ENCODE results near the gene PABPC1L. TPM values are rescaled to one million over a fixed set of nuclear protein-coding genes. Genes with fewer than 3 reads are reported as not detected.
"Not testable (repeated sequence)": the region's sequence is repeated elsewhere in the genome, so short reads cannot be mapped to it uniquely, and the experiment has no call there.

Gene PABPC1L
- 49.5 and 61.1 TPM in 2 replicates for total RNA-seq

GRCh38 chr20:44909872-44910689 is at the start of gene PABPC1L:
PABPC1L (plus strand) TSS chr20:44910060; CDS start chr20:44910144, 84 bp downstream.
- no peaks in the 10 kb centered on the region for H3K27me3 Mint-ChIP-seq

DNA sequence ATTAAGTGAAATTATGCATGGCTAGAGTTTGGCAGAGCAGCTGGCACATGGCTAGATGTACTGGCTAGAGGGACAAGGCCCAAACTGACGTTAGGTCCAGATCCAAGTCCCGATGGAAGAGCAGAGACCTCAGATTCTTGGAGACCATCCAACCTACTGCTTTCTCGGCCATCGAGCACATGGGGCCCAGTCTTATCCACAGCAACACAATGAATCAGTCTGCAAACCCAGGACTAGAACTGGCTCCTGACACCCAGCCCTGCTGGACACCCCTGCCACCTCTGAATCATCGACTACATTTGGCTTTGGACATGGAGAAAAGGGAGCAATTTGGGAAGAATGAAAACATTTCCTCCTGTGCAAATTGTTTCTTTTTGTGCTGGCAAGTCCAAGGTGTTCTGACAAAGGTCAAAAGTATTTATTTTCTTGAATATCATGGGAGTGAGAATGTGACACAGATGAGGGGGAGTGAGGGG is 48.3 kb upstream of the PABPC1L start:
- peaks cover 2% of the 10 kb centered on the region for H3K9me3 Mint-ChIP-seq
- DNase-seq (no peak), ATAC-seq (ENCODE audit: low read depth) (no peak)
- intact Hi-C loops (cut with micrococcal nuclease) = no loop called here
- H3K4me1 Mint-ChIP-seq = peaks cover 4% of the 10 kb centered on the region
- no peaks in the 10 kb centered on the region for H3K27me3 Mint-ChIP-seq
- no peak overlapping the region for H3K4me3 Mint-ChIP-seq
- no peak overlapping the region for H3K27ac Mint-ChIP-seq
- TF ChIP-seq CTCF (IDR thresholded peaks at IDR 0.05) = no peak
- ChIA-PET POLR2A (no interaction called here), CTCF (interaction anchor here (1.2 kb wide), 1 partner anchor 175 kb away, joined by 3 read pairs; no protein-coding TSS in a partner anchor)
- H3K36me3 Mint-ChIP-seq (ENCODE audit: low read depth) = no peaks in the 10 kb centered on the region

More at GRCh38 chr20:44909872-44910689, at the start of gene PABPC1L:
- peaks cover 60% of the 10 kb centered on the region for H3K36me3 Mint-ChIP-seq (ENCODE audit: low read depth)
- peak; percentile 98 for ATAC-seq (ENCODE audit: low read depth)
- H3K27ac Mint-ChIP-seq = no peak within 1 kb of the TSS
- H3K9me3 Mint-ChIP-seq = no peaks in the 10 kb centered on the region
- CTCF ChIA-PET = interaction anchor here (0.5 to 2.0 kb wide), 2 partner anchors 135 to 186 kb away, joined by 3 to 7 read pairs; no protein-coding TSS in a partner anchor
- peak within 1 kb of the TSS; percentile 89 for H3K4me3 Mint-ChIP-seq
- DNase-seq = peak; percentile 72
- intact Hi-C loops (cut with micrococcal nuclease) = loop anchor here (1.0 to 2.0 kb wide), 2 partner anchors 24 to 57 kb away; partner anchors contain the start of gene STK4
- no peak for TF ChIP-seq CTCF (IDR thresholded peaks at IDR 0.05)
- H3K4me1 Mint-ChIP-seq = peaks cover 18% of the 10 kb centered on the region
- POLR2A ChIA-PET = interaction anchor here (0.6 to 2.2 kb wide), 6 partner anchors 25 to 1254 kb away, joined by 3 to 12 read pairs (median 6); partner anchors contain the start of genes TOMM34 and YWHAB

DNA sequence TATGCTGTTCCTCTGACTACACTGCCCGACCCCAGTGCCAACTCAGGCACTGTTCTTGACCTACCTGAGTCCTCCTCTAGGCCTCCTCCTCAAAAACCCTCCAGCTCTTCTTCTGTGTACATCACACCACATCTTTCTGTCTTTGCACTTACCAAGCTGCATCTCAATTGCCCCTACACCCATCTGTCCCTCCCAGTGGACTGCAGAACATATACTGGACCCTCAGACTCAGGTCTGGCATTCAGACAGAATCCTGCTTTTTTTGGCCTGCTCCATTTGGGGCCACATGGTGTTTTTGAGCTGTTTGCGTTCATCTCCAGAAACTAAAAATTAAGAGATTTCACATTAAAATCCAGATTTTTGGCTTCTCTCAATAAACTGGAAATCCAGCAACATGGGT is 47.6 kb upstream of the PABPC1L start:
- no peaks in the 10 kb centered on the region for H3K27me3 Mint-ChIP-seq
- ATAC-seq (ENCODE audit: low read depth) (no peak), DNase-seq (no peak)
- peaks cover 8% of the 10 kb centered on the region for H3K4me1 Mint-ChIP-seq
- CTCF ChIA-PET = interaction anchor here (1.2 kb wide), 1 partner anchor 176 kb away, joined by 3 read pairs; no protein-coding TSS in a partner anchor
- no peak overlapping the region for H3K27ac Mint-ChIP-seq
- POLR2A ChIA-PET = no interaction called here
- TF ChIP-seq CTCF (IDR thresholded peaks at IDR 0.05) = no peak
- no peaks in the 10 kb centered on the region for H3K36me3 Mint-ChIP-seq (ENCODE audit: low read depth)
- H3K9me3 Mint-ChIP-seq = no peaks in the 10 kb centered on the region
- intact Hi-C loops (cut with micrococcal nuclease) = no loop called here
- no peak overlapping the region for H3K4me3 Mint-ChIP-seq

- POLR2A ChIA-PET; ATAC-seq (ENCODE audit: low read depth); H3K27me3 Mint-ChIP-seq; H3K36me3 Mint-ChIP-seq (ENCODE audit: low read depth); H3K4me3 Mint-ChIP-seq; H3K27ac Mint-ChIP-seq; H3K9me3 Mint-ChIP-seq; DNase-seq; CTCF ChIA-PET; intact Hi-C loops (cut with micrococcal nuclease): not testable (repeated sequence)
- H3K4me1 Mint-ChIP-seq = peaks cover 13% of the 10 kb centered on the region
Observed at GRCh38 chr20:44863365-44864084, 46.3 kb upstream of the PABPC1L start.

GRCh38 chr20:44864493-44864892 is 45.4 kb upstream of the PABPC1L start:
- ATAC-seq (ENCODE audit: low read depth); intact Hi-C loops (cut with micrococcal nuclease); H3K36me3 Mint-ChIP-seq (ENCODE audit: low read depth); POLR2A ChIA-PET; CTCF ChIA-PET; H3K27me3 Mint-ChIP-seq; H3K27ac Mint-ChIP-seq; H3K9me3 Mint-ChIP-seq; DNase-seq; H3K4me3 Mint-ChIP-seq: not testable (repeated sequence)
- H3K4me1 Mint-ChIP-seq = peaks cover 13% of the 10 kb centered on the region

All from activated B cell treated with CpG ODN at 0.5 μM for 24 hours (primary cell).